HCT116 (cell line): ENCODE data around the gene FUT6. TPM values are rescaled to one million over a fixed set of nuclear protein-coding genes. Genes with fewer than 3 reads are reported as not detected.

Source experiments
- ATAC-seq: fragments of 200-7000 bp; cut with Tn5 transposase; 2 replicates; pipeline ENCODE4 v1.9.1; 2020; ENCODE audit warnings: mild to moderate bottlenecking, moderate library complexity
- BruUV-seq: library from RNA; stranded (reverse); fragments of 400-500 nt; replicated peaks from 2 replicates; lab custom pipeline; 2021; lab: Mats Ljungman, UMichigan
- CTCF ChIA-PET: fragments of 300-600 bp; sonication (Branson Sonifier 250); formaldehyde crosslinking; loops from one replicate; lab custom pipeline; 2021; ENCODE audit warnings: antibody characterized with exemption; lab: Charles Lee
- POLR2A ChIA-PET: fragments of 300-600, 350-600 bp; sonication (Branson Sonifier 250); formaldehyde crosslinking; loops from one replicate; lab custom pipeline; 2021; ENCODE audit warnings: antibody characterized with exemption; lab: Charles Lee
- RAD21 ChIA-PET, 2 experiments: fragments of 300-600 bp; sonication (Branson Sonifier 250); formaldehyde crosslinking; loops; one replicate each; lab custom pipeline; 2023; ENCODE audit warnings: low total read pairs in 2 of 2; ENCODE audit not compliant: uncharacterized antibody in 2 of 2, unreplicated experiment in 2 of 2, low non-redundant PET in 1 of 2; lab: Charles Lee
- DNase-seq: peaks from one replicate; pipeline ENCODE4 v3.0.0-alpha.2; 2010; ENCODE audit warnings: low read depth, low spot score
- H2AFZ ChIP-seq: fragments of 200-600 bp; shearing (Covaris generic), sonication (generic); 2 replicates; pipeline ENCODE4 v1.6.1; 2017; ENCODE audit warnings: low read depth, mixed run types, mixed read lengths, antibody characterized with exemption, low read length; ENCODE audit not compliant: poor library complexity, severe bottlenecking
- H3K27ac ChIP-seq: 2 replicates; pipeline ENCODE4 v1.5.1; 2012; ENCODE audit warnings: low read depth, low read length
- H3K27me3 ChIP-seq: fragments of 200-600 bp; sonication (generic); 2 replicates; pipeline ENCODE4 v1.6.1; 2016; ENCODE audit warnings: mixed run types, low read length, mixed read lengths; ENCODE audit not compliant: insufficient read depth
- H3K36me3 ChIP-seq, 2 experiments: fragments of 200-500 bp in 1 of 2; fragments of 200-600 bp in 1 of 2; sonication (Bioruptor generic) in 1 of 2; sonication (generic) in 1 of 2; 2 replicates each; pipeline versions ENCODE4 v1.5.1 to v1.6.1; 2014 to 2016; ENCODE audit warnings: low read length in 2 of 2, inconsistent platforms in 1 of 2, mixed read lengths in 1 of 2, mixed run types in 1 of 2; ENCODE audit not compliant: insufficient read depth in 2 of 2, control insufficient read depth in 1 of 2
- H3K4me1 ChIP-seq, 2 experiments: fragments of 200-600 bp in 1 of 2; sonication (generic) in 1 of 2; 2 replicates each; pipeline versions ENCODE4 v1.5.1 to v1.6.1; 2012 to 2017; ENCODE audit warnings: low read length in 2 of 2, inconsistent platforms in 1 of 2, mild to moderate bottlenecking in 1 of 2, mixed read lengths in 1 of 2, mixed run types in 1 of 2, moderate library complexity in 1 of 2; ENCODE audit not compliant: insufficient read depth in 2 of 2, control insufficient read depth in 1 of 2
- H3K4me2 ChIP-seq: fragments of 200-600 bp; sonication (generic); 2 replicates; pipeline ENCODE4 v1.6.1; 2017; ENCODE audit warnings: mixed run types, low read length, mixed read lengths
- H3K4me3 ChIP-seq, 2 experiments: fragments of 200-600 bp in 1 of 2; sonication (generic) in 1 of 2; replicated peaks in 1 of 2; 2 replicates each; pipeline ENCODE4 v1.5.1; 2011 to 2016; ENCODE audit warnings: low read length in 2 of 2, control low read depth in 1 of 2, low read depth in 1 of 2, mild to moderate bottlenecking in 1 of 2, mixed read lengths in 1 of 2, mixed run types in 1 of 2
- H3K79me2 ChIP-seq: fragments of 200-600 bp; sonication (generic); 2 replicates; pipeline ENCODE4 v1.6.1; 2017; ENCODE audit warnings: mild to moderate bottlenecking, mixed run types, low read length, moderate library complexity, mixed read lengths; ENCODE audit not compliant: insufficient read depth
- H3K9ac ChIP-seq: fragments of 200-600 bp; sonication (generic); 2 replicates; pipeline ENCODE4 v1.6.1; 2016; ENCODE audit warnings: low read length, mixed read lengths
- H3K9me2 ChIP-seq: fragments of 200-600 bp; sonication (generic), shearing (Covaris generic); 2 replicates; pipeline ENCODE4 v1.6.1; 2017; ENCODE audit warnings: mixed run types, mild to moderate bottlenecking, moderate library complexity; ENCODE audit not compliant: insufficient read depth
- H3K9me3 ChIP-seq, 2 experiments: fragments of 200-500 bp in 1 of 2; fragments of 200-600 bp in 1 of 2; sonication (Bioruptor generic) in 1 of 2; sonication (generic) in 1 of 2; 2 replicates each; pipeline ENCODE4 v1.6.1; 2014 to 2017; ENCODE audit warnings: low read length in 2 of 2, mixed read lengths in 2 of 2, inconsistent platforms in 1 of 2, low read depth in 1 of 2, mild to moderate bottlenecking in 1 of 2, mixed run types in 1 of 2, moderate library complexity in 1 of 2; ENCODE audit not compliant: control insufficient read depth in 1 of 2, insufficient read depth in 1 of 2
- H4K20me1 ChIP-seq: fragments of 200-600 bp; sonication (generic), shearing (Covaris generic); 2 replicates; pipeline ENCODE4 v1.6.1; 2017; ENCODE audit warnings: mixed run types, mild to moderate bottlenecking, moderate library complexity; ENCODE audit not compliant: insufficient read depth
- CBX3 ChIP-seq: IDR thresholded peaks from 2 replicates; pipeline ENCODE4 v1.6.1; 2012; ENCODE audit warnings: low read depth
- CTCF ChIP-seq, 3 experiments: fragments of 200-600 bp in 1 of 3; sonication (generic) in 1 of 3; IDR thresholded peaks in 2 of 3; conservative IDR thresholded peaks in 1 of 3; 2 replicates each; pipeline ENCODE4 v1.5.1; 2012 to 2017; ENCODE audit warnings: low read depth in 2 of 3, low read length in 2 of 3, antibody characterized with exemption in 1 of 3, borderline replicate concordance in 1 of 3, control low read depth in 1 of 3, mild to moderate bottlenecking in 1 of 3, mixed read lengths in 1 of 3, mixed run types in 1 of 3, moderate library complexity in 1 of 3; ENCODE audit not compliant: insufficient read depth in 1 of 3
- EGR1 ChIP-seq: IDR thresholded peaks from 2 replicates; pipeline ENCODE4 v1.6.1; 2012; ENCODE audit warnings: low read depth
- ELF1 ChIP-seq: IDR thresholded peaks from 2 replicates; pipeline ENCODE4 v1.6.1; 2012; ENCODE audit warnings: low read depth, borderline replicate concordance
- EZH2 ChIP-seq: fragments of 200-600 bp; sonication (generic); IDR thresholded peaks from 2 replicates; pipeline ENCODE4 v1.6.1; 2017; ENCODE audit warnings: antibody characterized with exemption, mixed run types
- EZH2phosphoT487 ChIP-seq: fragments of 200-600 bp; IDR thresholded peaks from 2 replicates; pipeline ENCODE4 v1.6.1; 2018; ENCODE audit warnings: antibody characterized with exemption, borderline replicate concordance
- FOSL1 ChIP-seq: IDR thresholded peaks from 2 replicates; pipeline ENCODE4 v1.6.1; 2012; ENCODE audit warnings: low read depth
- JUND ChIP-seq: IDR thresholded peaks from 2 replicates; pipeline ENCODE4 v1.6.1; 2012
- POLR2A ChIP-seq: IDR thresholded peaks from 2 replicates; pipeline ENCODE4 v1.7.0; 2011; ENCODE audit warnings: borderline replicate concordance; ENCODE audit not compliant: insufficient read depth, insufficient read length; ENCODE audit errors: extremely low read depth
- POLR2AphosphoS5 ChIP-seq: IDR thresholded peaks from 2 replicates; pipeline ENCODE4 v1.6.1; 2011; ENCODE audit warnings: mild to moderate bottlenecking, low read depth, low read length, moderate library complexity
- RAD21 ChIP-seq: IDR thresholded peaks from 2 replicates; pipeline ENCODE4 v1.6.1; 2012; ENCODE audit warnings: low read depth, mild to moderate bottlenecking
- SP1 ChIP-seq: IDR thresholded peaks from 2 replicates; pipeline ENCODE4 v1.6.1; 2012; ENCODE audit warnings: low read depth
- SRF ChIP-seq: IDR thresholded peaks from 2 replicates; pipeline ENCODE4 v1.6.1; 2012; ENCODE audit warnings: low read depth
- TCF7L2 ChIP-seq: IDR thresholded peaks from 2 replicates; pipeline ENCODE4 v1.7.0; 2011; ENCODE audit warnings: borderline replicate concordance, inconsistent platforms; ENCODE audit not compliant: insufficient read depth, insufficient read length; ENCODE audit errors: extremely low read depth
- YY1 ChIP-seq: IDR thresholded peaks from 2 replicates; pipeline ENCODE4 v1.6.1; 2011; ENCODE audit warnings: low read length, low read depth, moderate library complexity, mild to moderate bottlenecking; ENCODE audit not compliant: insufficient replicate concordance; ENCODE audit errors: extremely low read depth
- ZFX ChIP-seq: fragments of 450-650 bp; IDR thresholded peaks from 2 replicates; pipeline ENCODE4 v1.6.1; 2017
- ZNF274 ChIP-seq: fragments of 200-500 bp; sonication (Bioruptor generic); IDR thresholded peaks from 2 replicates; pipeline ENCODE4 v1.6.1; 2014; ENCODE audit warnings: mild to moderate bottlenecking, low read depth, low read length, inconsistent platforms
- intact Hi-C: fragments of 100-400 bp; cut with micrococcal nuclease; formaldehyde crosslinking; loops from 2 replicates; pipeline ENCODE4 v1.10.0; 2022
- total RNA-seq: library from RNA; stranded (reverse); gene quantifications from one replicate; pipeline ENCODE4 v1.2.1, GENCODE V29; 2021; ENCODE audit not compliant: unreplicated experiment
- TF ChIP-seq, protein P1 (sequence below): IDR thresholded peaks from 2 replicates; pipeline ENCODE4 v1.6.1; 2012; ENCODE audit warnings: low read depth
- TF ChIP-seq, protein P2 (sequence below): IDR thresholded peaks from 2 replicates; pipeline ENCODE4 v1.6.1; 2012
- TF ChIP-seq, protein P3 (sequence below): IDR thresholded peaks from 2 replicates; pipeline ENCODE4 v1.6.1; 2011; ENCODE audit warnings: mild to moderate bottlenecking, low read length, moderate library complexity; ENCODE audit not compliant: insufficient replicate concordance; ENCODE audit errors: extremely low read depth

FUT6 gene
- total RNA-seq, 1 experiment from 2014 or later, result not detected

DNA sequence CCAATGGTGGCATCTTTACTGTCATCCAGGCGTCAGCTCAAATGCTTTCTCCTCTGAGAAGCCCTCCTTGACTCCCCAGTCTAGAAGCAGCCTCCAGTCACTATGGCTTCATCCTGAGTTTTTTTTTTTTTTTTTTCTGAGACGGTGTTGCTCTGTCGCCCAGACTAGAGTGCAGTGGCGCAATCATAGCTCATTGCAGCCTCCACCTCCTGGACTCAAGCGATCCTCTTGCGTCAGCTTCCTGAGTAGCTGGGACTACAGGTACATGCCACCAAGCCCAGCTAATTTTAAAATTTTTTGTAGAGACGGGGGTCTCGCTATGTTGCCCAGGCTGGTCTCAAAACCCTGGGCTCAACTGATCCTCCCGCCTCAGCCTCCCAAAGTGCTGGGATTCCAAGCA is 30.4 kb downstream of the FUT6 start:
- no peak for DNase-seq
- no peak overlapping the region for H3K27ac ChIP-seq
- H3K4me1 ChIP-seq, result peaks cover 5 to 16% of the 10 kb centered on the region in 2 experiments
- no peak for TF ChIP-seq RAD21
- TF ChIP-seq FOSL1, result no peak
- no peak for TF ChIP-seq ZNF274
- TF ChIP-seq, protein P1, sequence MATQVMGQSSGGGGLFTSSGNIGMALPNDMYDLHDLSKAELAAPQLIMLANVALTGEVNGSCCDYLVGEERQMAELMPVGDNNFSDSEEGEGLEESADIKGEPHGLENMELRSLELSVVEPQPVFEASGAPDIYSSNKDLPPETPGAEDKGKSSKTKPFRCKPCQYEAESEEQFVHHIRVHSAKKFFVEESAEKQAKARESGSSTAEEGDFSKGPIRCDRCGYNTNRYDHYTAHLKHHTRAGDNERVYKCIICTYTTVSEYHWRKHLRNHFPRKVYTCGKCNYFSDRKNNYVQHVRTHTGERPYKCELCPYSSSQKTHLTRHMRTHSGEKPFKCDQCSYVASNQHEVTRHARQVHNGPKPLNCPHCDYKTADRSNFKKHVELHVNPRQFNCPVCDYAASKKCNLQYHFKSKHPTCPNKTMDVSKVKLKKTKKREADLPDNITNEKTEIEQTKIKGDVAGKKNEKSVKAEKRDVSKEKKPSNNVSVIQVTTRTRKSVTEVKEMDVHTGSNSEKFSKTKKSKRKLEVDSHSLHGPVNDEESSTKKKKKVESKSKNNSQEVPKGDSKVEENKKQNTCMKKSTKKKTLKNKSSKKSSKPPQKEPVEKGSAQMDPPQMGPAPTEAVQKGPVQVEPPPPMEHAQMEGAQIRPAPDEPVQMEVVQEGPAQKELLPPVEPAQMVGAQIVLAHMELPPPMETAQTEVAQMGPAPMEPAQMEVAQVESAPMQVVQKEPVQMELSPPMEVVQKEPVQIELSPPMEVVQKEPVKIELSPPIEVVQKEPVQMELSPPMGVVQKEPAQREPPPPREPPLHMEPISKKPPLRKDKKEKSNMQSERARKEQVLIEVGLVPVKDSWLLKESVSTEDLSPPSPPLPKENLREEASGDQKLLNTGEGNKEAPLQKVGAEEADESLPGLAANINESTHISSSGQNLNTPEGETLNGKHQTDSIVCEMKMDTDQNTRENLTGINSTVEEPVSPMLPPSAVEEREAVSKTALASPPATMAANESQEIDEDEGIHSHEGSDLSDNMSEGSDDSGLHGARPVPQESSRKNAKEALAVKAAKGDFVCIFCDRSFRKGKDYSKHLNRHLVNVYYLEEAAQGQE, result no peak
- no peak for TF ChIP-seq SP1
- TF ChIP-seq POLR2AphosphoS5, result no peak
- no peak for TF ChIP-seq TCF7L2
- TF ChIP-seq ZFX, result no peak
- TF ChIP-seq ELF1, result no peak
- no peak for TF ChIP-seq EZH2
- no peak for TF ChIP-seq CTCF (IDR thresholded peaks at IDR 0.05 in 2 of 3, conservative IDR thresholded peaks at IDR 0.05 in 1 of 3; ENCODE audit: borderline replicate concordance in 1 of 3, insufficient read depth in 1 of 3, low read depth in 2 of 3, low read length in 2 of 3)
- no peak for TF ChIP-seq POLR2A
- no peak for TF ChIP-seq EGR1
- TF ChIP-seq CBX3, result no peak
- no peak for TF ChIP-seq EZH2phosphoT487
- TF ChIP-seq, protein P2, sequence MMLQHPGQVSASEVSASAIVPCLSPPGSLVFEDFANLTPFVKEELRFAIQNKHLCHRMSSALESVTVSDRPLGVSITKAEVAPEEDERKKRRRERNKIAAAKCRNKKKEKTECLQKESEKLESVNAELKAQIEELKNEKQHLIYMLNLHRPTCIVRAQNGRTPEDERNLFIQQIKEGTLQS, result no peak
- TF ChIP-seq JUND, result no peak
- TF ChIP-seq, protein P3, sequence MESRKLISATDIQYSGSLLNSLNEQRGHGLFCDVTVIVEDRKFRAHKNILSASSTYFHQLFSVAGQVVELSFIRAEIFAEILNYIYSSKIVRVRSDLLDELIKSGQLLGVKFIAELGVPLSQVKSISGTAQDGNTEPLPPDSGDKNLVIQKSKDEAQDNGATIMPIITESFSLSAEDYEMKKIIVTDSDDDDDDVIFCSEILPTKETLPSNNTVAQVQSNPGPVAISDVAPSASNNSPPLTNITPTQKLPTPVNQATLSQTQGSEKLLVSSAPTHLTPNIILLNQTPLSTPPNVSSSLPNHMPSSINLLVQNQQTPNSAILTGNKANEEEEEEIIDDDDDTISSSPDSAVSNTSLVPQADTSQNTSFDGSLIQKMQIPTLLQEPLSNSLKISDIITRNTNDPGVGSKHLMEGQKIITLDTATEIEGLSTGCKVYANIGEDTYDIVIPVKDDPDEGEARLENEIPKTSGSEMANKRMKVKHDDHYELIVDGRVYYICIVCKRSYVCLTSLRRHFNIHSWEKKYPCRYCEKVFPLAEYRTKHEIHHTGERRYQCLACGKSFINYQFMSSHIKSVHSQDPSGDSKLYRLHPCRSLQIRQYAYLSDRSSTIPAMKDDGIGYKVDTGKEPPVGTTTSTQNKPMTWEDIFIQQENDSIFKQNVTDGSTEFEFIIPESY, result no peak
- TF ChIP-seq SRF, result no peak
- TF ChIP-seq YY1, result no peak
- ChIA-PET POLR2A (interaction anchor here (0.9 to 2.8 kb wide), 2 partner anchors 18 to 19 kb away, joined by 3 to 9 read pairs; partner anchors contain the start of gene DUS3L), RAD21 (no interaction called here), CTCF (interaction anchor here (2.1 kb wide), 1 partner anchor 120 kb away, joined by 4 read pairs; no protein-coding TSS in a partner anchor)
- H3K4me3 ChIP-seq, result no peak overlapping the region
- no peak overlapping the region for H3K4me2 ChIP-seq
- no peaks in the 10 kb centered on the region for H3K9me2 ChIP-seq
- intact Hi-C loops, result no loop called here
- no peaks in the 10 kb centered on the region for H4K20me1 ChIP-seq
- no peak for ATAC-seq
- BruUV-seq, result no TSS peak
- no peaks in the 10 kb centered on the region for H3K79me2 ChIP-seq
- H3K9ac ChIP-seq, result no peak overlapping the region
- no peaks in the 10 kb centered on the region for H3K9me3 ChIP-seq
- no peaks in the 10 kb centered on the region for H3K27me3 ChIP-seq
- no peaks in the 10 kb centered on the region for H3K36me3 ChIP-seq
- H2AFZ ChIP-seq, result no peak overlapping the region
